Measurements from ENCODE around the gene NHLH1. TPM values are rescaled to one million over a fixed set of nuclear protein-coding genes. Genes with fewer than 3 reads are reported as not detected.
A peak's percentile ranks its signal among the peaks of the same experiment; 100 is the strongest.

Gene NHLH1
- total RNA-seq, 2 donors from 2014 or later, result 0.14 TPM; not detected in 1

GRCh38 chr1:160342526-160342925 is 24.3 kb upstream of the NHLH1 start:
- Histone ChIP-seq H3K9me3 (no peaks in the 10 kb centered on the region), H3K27me3 (replicated peaks; ENCODE audit: insufficient read depth) (no peaks in the 10 kb centered on the region), H3K4me3 (peak overlapping the region; percentile 71), H3K27ac (peak overlapping the region; percentile 86 to 88), H3K36me3 (peaks cover 23% of the 10 kb centered on the region), H3K4me1 (ENCODE audit: control insufficient read depth in 1 of 2, low read depth in 2 of 2) (peaks cover 19 to 30% of the 10 kb centered on the region in 2 donors)
- no peak for DNase-seq (ENCODE audit: low spot score)
- TF ChIP-seq CTCF (IDR thresholded peaks at IDR 0.05), result no peak
- ATAC-seq (ENCODE audit: insufficient number of reproducible peaks, low FRiP score, low read depth), result peak; percentile 37

GRCh38 chr1:160342953-160343869 is 23.7 kb upstream of the NHLH1 start, which contains the start of the genes COPA and NCSTN:
COPA (minus strand) TSS chr1:160343250; CDS start chr1:160343170, 80 bp downstream.
NCSTN (plus strand) TSS chr1:160343383; CDS start chr1:160343397, 14 bp downstream.
- no peaks in the 10 kb centered on the region for H3K9me3 ChIP-seq
- peaks cover 25% of the 10 kb centered on the region for H3K36me3 ChIP-seq
- peaks cover 17 to 30% of the 10 kb centered on the region in 2 donors for H3K4me1 ChIP-seq (ENCODE audit: control insufficient read depth in 1 of 2, low read depth in 2 of 2)
- H3K27ac ChIP-seq, result peak within 1 kb of the TSS; percentile 86 to 88
- H3K27me3 ChIP-seq (replicated peaks; ENCODE audit: insufficient read depth), result no peaks in the 10 kb centered on the region
- no peak for TF ChIP-seq CTCF (IDR thresholded peaks at IDR 0.05)
- peak within 1 kb of the TSS; percentile 71 for H3K4me3 ChIP-seq
- ATAC-seq (ENCODE audit: insufficient number of reproducible peaks, low FRiP score, low read depth), result peak; percentile 90
- DNase-seq (ENCODE audit: low spot score), result peak; percentile 82

GRCh38 chr1:160344241-160344640 is 22.6 kb upstream of the NHLH1 start:
- Histone ChIP-seq H3K4me3 (peak overlapping the region; percentile 71), H3K4me1 (ENCODE audit: control insufficient read depth in 1 of 2, low read depth in 2 of 2) (peaks cover 17 to 30% of the 10 kb centered on the region in 2 donors), H3K27me3 (replicated peaks; ENCODE audit: insufficient read depth) (no peaks in the 10 kb centered on the region), H3K9me3 (no peaks in the 10 kb centered on the region), H3K36me3 (peaks cover 21% of the 10 kb centered on the region), H3K27ac (no peak overlapping the region)
- ATAC-seq (ENCODE audit: insufficient number of reproducible peaks, low FRiP score, low read depth), result no peak
- DNase-seq (ENCODE audit: low spot score), result no peak
- TF ChIP-seq CTCF (IDR thresholded peaks at IDR 0.05), result no peak

- no peak for DNase-seq (ENCODE audit: low spot score)
- Histone ChIP-seq H3K9me3 (no peaks in the 10 kb centered on the region), H3K27me3 (replicated peaks; ENCODE audit: insufficient read depth) (no peaks in the 10 kb centered on the region), H3K36me3 (peaks cover 21% of the 10 kb centered on the region), H3K4me3 (no peak overlapping the region), H3K4me1 (ENCODE audit: control insufficient read depth in 1 of 2, low read depth in 2 of 2) (peaks cover 17 to 30% of the 10 kb centered on the region in 2 donors), H3K27ac (no peak overlapping the region)
- no peak for TF ChIP-seq CTCF (IDR thresholded peaks at IDR 0.05)
- ATAC-seq (ENCODE audit: insufficient number of reproducible peaks, low FRiP score, low read depth), result no peak
Observed at GRCh38 chr1:160344936-160345335, 21.9 kb upstream of the NHLH1 start.

- H3K4me1 ChIP-seq (ENCODE audit: control insufficient read depth in 1 of 2, low read depth in 2 of 2), result peaks cover 8 to 15% of the 10 kb centered on the region in 2 donors
- ATAC-seq (ENCODE audit: insufficient number of reproducible peaks, low FRiP score, low read depth) (no peak), DNase-seq (ENCODE audit: low spot score) (no peak)
- H3K4me3 ChIP-seq, result no peak overlapping the region
- peaks cover 33% of the 10 kb centered on the region for H3K36me3 ChIP-seq
- H3K27ac ChIP-seq, result no peak overlapping the region
- TF ChIP-seq CTCF (IDR thresholded peaks at IDR 0.05), result no peak
- no peaks in the 10 kb centered on the region for H3K9me3 ChIP-seq
- no peaks in the 10 kb centered on the region for H3K27me3 ChIP-seq (replicated peaks; ENCODE audit: insufficient read depth)
Observed at GRCh38 chr1:160346463-160346862, 20.4 kb upstream of the NHLH1 start.
